Measurements from ENCODE around the gene GMIP. TPM values are rescaled to one million over a fixed set of nuclear protein-coding genes. Genes with fewer than 3 reads are reported as not detected.

Gene GMIP
- total and polyA plus RNA-seq, 2 of the 4 experiments (the other 2 are of a cell fraction): 4.1 to 11.0 TPM

- Histone ChIP-seq H3K4me2 (ENCODE audit: low read depth, low read length) (peak overlapping the region; percentile 92; the same call in 1 of the 2 replicates), H2BK5ac (ENCODE audit: low read depth, low read length, poor library complexity, severe bottlenecking) (no peak overlapping the region), H2AFZ (replicated peaks; ENCODE audit: low read length, poor library complexity) (no peak overlapping the region), H3K9me1 (ENCODE audit: insufficient read depth, low read length) (peaks cover 22% of the 10 kb centered on the region), H3K36me3 (ENCODE audit: control insufficient read depth, insufficient read depth, low read length) (peaks cover 30% of the 10 kb centered on the region), H3K23ac (ENCODE audit: low read depth, low read length) (no peak overlapping the region), H3K4me3 (ENCODE audit: insufficient read depth, low read depth, low read length) (no peak overlapping the region), H2AK9ac (replicated peaks; ENCODE audit: low read depth, low read length, poor library complexity) (no peak overlapping the region), H3K79me1 (ENCODE audit: low read depth in 1 of 2, low read length in 2 of 2) (peaks cover 20 to 42% of the 10 kb centered on the region in 2 experiments), H3K27ac (ENCODE audit: insufficient read depth, low read length) (no peak overlapping the region), H4K5ac (ENCODE audit: low read depth, low read length) (no peak overlapping the region), H3K18ac (ENCODE audit: low read depth, low read length) (no peak overlapping the region), H3K14ac (replicated peaks; ENCODE audit: low read depth, low read length) (no peak overlapping the region), H4K20me1 (ENCODE audit: insufficient read depth, low read length) (peaks cover 38% of the 10 kb centered on the region), H3K4ac (ENCODE audit: low read depth, low read length) (no peak overlapping the region), H4K8ac (ENCODE audit: low read depth in 2 of 2, low read length in 2 of 2) (no peak overlapping the region), H3K56ac (ENCODE audit: extremely low read depth, insufficient read depth, low read length) (no peak overlapping the region), H3K4me1 (ENCODE audit: control insufficient read depth, insufficient read depth, low read length) (peaks cover 7% of the 10 kb centered on the region; the same call in 1 of the 2 replicates), H2BK120ac (ENCODE audit: low read depth, low read length) (no peak overlapping the region), H3K27me3 (ENCODE audit: control insufficient read depth, insufficient read depth, low read length) (no peaks in the 10 kb centered on the region), H2BK15ac (ENCODE audit: low read depth, low read length) (no peak overlapping the region), H3K9me3 (ENCODE audit: control insufficient read depth, insufficient read depth, low read length) (no peaks in the 10 kb centered on the region), H3K9ac (ENCODE audit: low read depth, low read length) (no peak overlapping the region), H4K91ac (ENCODE audit: insufficient read depth, low read depth, low read length) (no peak overlapping the region), H2AK5ac (ENCODE audit: low read depth, low read length) (no peak overlapping the region), H2BK20ac (ENCODE audit: low read depth, low read length) (no peak overlapping the region)
- intact Hi-C loops (cut with micrococcal nuclease) (loop anchor here (2.0 kb wide), 1 partner anchor 115 kb away; no protein-coding TSS in a partner anchor), dilution Hi-C loops (cut with HindIII; ENCODE audit: low sequenced_read_pairs, unreplicated experiment) (no loop called here), in situ Hi-C loops (cut with MboI; ENCODE audit: low sequenced_read_pairs) (no loop called here)
- DNase-seq (no peak), ATAC-seq (ENCODE audit: low read depth) (no peak)
- WGBS, 2 experiments (ENCODE audit: extremely low coverage in 2 of 2, insufficient read length in 1 of 2): 60% methylated on average over 1 of the region's 18 CpGs; no CpG with 5 or more reads in 1 of the 2 experiments
- ChIA-PET POLR2A (ENCODE audit: unreplicated experiment) (interaction anchor here (0.5 kb wide), 1 partner anchor 85 kb away, joined by 3 read pairs; no protein-coding TSS in a partner anchor), CTCF (no interaction called here)
- no peak for TF ChIP-seq RAD21 (IDR thresholded peaks at IDR 0.05; ENCODE audit: low read length)
- TF ChIP-seq ELK1 (IDR thresholded peaks at IDR 0.05; ENCODE audit: borderline replicate concordance, low read depth, low read length): no peak
- no peak for TF ChIP-seq USF2 (IDR thresholded peaks at IDR 0.05; ENCODE audit: low read depth, low read length)
- TF ChIP-seq MAFK (IDR thresholded peaks at IDR 0.05; ENCODE audit: low read depth, low read length): no peak
- TF ChIP-seq MXI1 (IDR thresholded peaks at IDR 0.05; ENCODE audit: borderline replicate concordance, low read depth, low read length): no peak
- TF ChIP-seq SMC3 (IDR thresholded peaks at IDR 0.05; ENCODE audit: low read depth, low read length): no peak
- no peak for TF ChIP-seq NFE2L2 (IDR thresholded peaks at IDR 0.05; ENCODE audit: low read depth, low read length)
- BruUV-seq (replicated peaks): no TSS peak
These were observed 18.3 kb upstream of the GMIP start for GRCh38 chr19:19661675-19662251.
